Loucy (cell line): ENCODE results near the gene CCDC13.

ENCODE experiments used
- H2AFZ ChIP-seq: fragments of 200-600 bp; sonication (generic); 2 replicates; pipeline ENCODE4 v1.6.0; 2016; ENCODE audit warnings: antibody characterized with exemption, mild to moderate bottlenecking, low read length, moderate library complexity
- H3F3A ChIP-seq: fragments of 200-600 bp; 2 replicates; pipeline ENCODE4 v1.6.0; 2016; ENCODE audit warnings: antibody characterized with exemption, low read depth, mild to moderate bottlenecking
- H3K27me3 ChIP-seq: fragments of 200-600 bp; sonication (generic); 2 replicates; pipeline ENCODE4 v1.6.1; 2014; ENCODE audit warnings: low read length, mild to moderate bottlenecking; ENCODE audit not compliant: insufficient read depth, poor library complexity, severe bottlenecking
- H3K36me3 ChIP-seq: fragments of 200-600 bp; sonication (generic); 2 replicates; pipeline ENCODE4 v1.6.1; 2016; ENCODE audit warnings: low read length; ENCODE audit not compliant: insufficient read depth
- H3K4me1 ChIP-seq: fragments of 200-600 bp; sonication (generic); 2 replicates; pipeline ENCODE4 v1.5.1; 2014; ENCODE audit warnings: low read length, mild to moderate bottlenecking; ENCODE audit not compliant: insufficient read depth, poor library complexity, severe bottlenecking
- H3K4me2 ChIP-seq: fragments of 200-600 bp; sonication (generic); 2 replicates; pipeline ENCODE4 v1.6.0; 2014; ENCODE audit warnings: antibody characterized with exemption, low read length, low read depth, mild to moderate bottlenecking; ENCODE audit not compliant: poor library complexity, severe bottlenecking
- H3K4me3 ChIP-seq: fragments of 200-600 bp; sonication (generic); 2 replicates; pipeline ENCODE4 v1.5.1; 2014; ENCODE audit warnings: low read length, mild to moderate bottlenecking, mixed read lengths; ENCODE audit not compliant: poor library complexity, severe bottlenecking
- H3K79me2 ChIP-seq: fragments of 200-600 bp; sonication (generic); 2 replicates; pipeline ENCODE4 v1.6.1; 2014; ENCODE audit warnings: low read length; ENCODE audit not compliant: insufficient read depth
- H3K9ac ChIP-seq: fragments of 200-600 bp; sonication (generic); 2 replicates; pipeline ENCODE4 v1.6.0; 2014; ENCODE audit warnings: mild to moderate bottlenecking, low read depth, low read length, moderate library complexity; ENCODE audit not compliant: poor library complexity, severe bottlenecking
- H3K9me2 ChIP-seq: fragments of 200-600 bp; sonication (generic); replicated peaks from 2 replicates; pipeline ENCODE4 v1.6.1; 2016; ENCODE audit warnings: low read depth, low read length, mixed read lengths
- H3K9me3 ChIP-seq: fragments of 200-600 bp; sonication (generic); 2 replicates; pipeline ENCODE4 v1.6.1; 2014; ENCODE audit warnings: mild to moderate bottlenecking, antibody characterized with exemption, low read length, low read depth; ENCODE audit not compliant: insufficient read depth
- H4K20me1 ChIP-seq: fragments of 200-600 bp; sonication (generic); 2 replicates; pipeline ENCODE4 v1.6.0; 2014; ENCODE audit warnings: antibody characterized with exemption, low read length, mild to moderate bottlenecking; ENCODE audit not compliant: insufficient read depth, poor library complexity, severe bottlenecking
- EZH2phosphoT487 ChIP-seq: fragments of 200-600 bp; IDR thresholded peaks from 2 replicates; pipeline ENCODE4 v1.6.1; 2018; ENCODE audit warnings: antibody characterized with exemption, mild to moderate bottlenecking, moderate library complexity, borderline replicate concordance
- TF ChIP-seq, protein P1 (sequence below): fragments of 200-600 bp; sonication (generic); conservative IDR thresholded peaks from 2 replicates; pipeline ENCODE4 v1.5.1; 2014; ENCODE audit warnings: mild to moderate bottlenecking, antibody characterized with exemption, low read length

CCDC13 gene

DNA sequence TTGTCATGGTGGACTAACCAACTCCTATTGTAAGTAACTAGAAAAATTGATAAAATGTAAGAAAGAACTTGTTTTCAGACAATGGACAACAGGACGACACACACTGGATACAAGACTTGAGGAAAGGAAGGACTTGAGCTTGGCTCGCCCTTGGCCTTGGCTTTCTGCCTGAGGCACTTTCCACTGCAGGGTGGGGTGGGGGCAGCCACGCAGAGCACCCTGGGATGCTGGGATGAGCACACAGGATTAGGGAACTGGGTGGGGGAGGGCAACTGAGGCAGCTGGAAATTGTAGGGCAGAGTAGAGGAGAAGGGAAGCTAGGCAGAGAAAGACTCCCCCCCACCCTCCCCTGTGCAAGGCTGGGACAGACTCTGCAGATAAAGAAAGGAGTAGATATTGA is 45.0 kb downstream of the CCDC13 start:
- TF ChIP-seq, protein P1, sequence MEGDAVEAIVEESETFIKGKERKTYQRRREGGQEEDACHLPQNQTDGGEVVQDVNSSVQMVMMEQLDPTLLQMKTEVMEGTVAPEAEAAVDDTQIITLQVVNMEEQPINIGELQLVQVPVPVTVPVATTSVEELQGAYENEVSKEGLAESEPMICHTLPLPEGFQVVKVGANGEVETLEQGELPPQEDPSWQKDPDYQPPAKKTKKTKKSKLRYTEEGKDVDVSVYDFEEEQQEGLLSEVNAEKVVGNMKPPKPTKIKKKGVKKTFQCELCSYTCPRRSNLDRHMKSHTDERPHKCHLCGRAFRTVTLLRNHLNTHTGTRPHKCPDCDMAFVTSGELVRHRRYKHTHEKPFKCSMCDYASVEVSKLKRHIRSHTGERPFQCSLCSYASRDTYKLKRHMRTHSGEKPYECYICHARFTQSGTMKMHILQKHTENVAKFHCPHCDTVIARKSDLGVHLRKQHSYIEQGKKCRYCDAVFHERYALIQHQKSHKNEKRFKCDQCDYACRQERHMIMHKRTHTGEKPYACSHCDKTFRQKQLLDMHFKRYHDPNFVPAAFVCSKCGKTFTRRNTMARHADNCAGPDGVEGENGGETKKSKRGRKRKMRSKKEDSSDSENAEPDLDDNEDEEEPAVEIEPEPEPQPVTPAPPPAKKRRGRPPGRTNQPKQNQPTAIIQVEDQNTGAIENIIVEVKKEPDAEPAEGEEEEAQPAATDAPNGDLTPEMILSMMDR = no peak
- TF ChIP-seq EZH2phosphoT487 = no peak

GRCh38 chr3:42725454-42725853 is 47.6 kb downstream of the CCDC13 start:
- Histone ChIP-seq H4K20me1 (no peaks in the 10 kb centered on the region), H2AFZ (no peak overlapping the region), H3K4me3 (no peak overlapping the region), H3F3A (no peaks in the 10 kb centered on the region), H3K9ac (no peak overlapping the region), H3K4me1 (no peaks in the 10 kb centered on the region), H3K36me3 (no peaks in the 10 kb centered on the region), H3K79me2 (no peaks in the 10 kb centered on the region), H3K9me3 (no peaks in the 10 kb centered on the region), H3K27me3 (no peaks in the 10 kb centered on the region), H3K9me2 (no peaks in the 10 kb centered on the region), H3K4me2 (no peak overlapping the region)
- no peak for TF ChIP-seq EZH2phosphoT487
- TF ChIP-seq, protein P1 = no peak

More for the DNA sequence above, 45.0 kb downstream of the CCDC13 start:
- no peaks in the 10 kb centered on the region for H4K20me1 ChIP-seq
- H3F3A ChIP-seq = no peaks in the 10 kb centered on the region
- H3K9ac ChIP-seq = no peak overlapping the region
- H3K9me2 ChIP-seq = no peaks in the 10 kb centered on the region
- H3K79me2 ChIP-seq = no peaks in the 10 kb centered on the region
- no peak overlapping the region for H3K4me3 ChIP-seq
- H3K36me3 ChIP-seq = no peaks in the 10 kb centered on the region
- H3K27me3 ChIP-seq = no peaks in the 10 kb centered on the region
- no peaks in the 10 kb centered on the region for H3K4me1 ChIP-seq
- H3K9me3 ChIP-seq = no peaks in the 10 kb centered on the region
- no peak overlapping the region for H2AFZ ChIP-seq
- H3K4me2 ChIP-seq = no peak overlapping the region

GRCh38 chr3:42723219-42723618 is 49.8 kb downstream of the CCDC13 start:
- Histone ChIP-seq H3K9me2 (no peaks in the 10 kb centered on the region), H3K9me3 (no peaks in the 10 kb centered on the region), H3K4me1 (no peaks in the 10 kb centered on the region), H3K27me3 (no peaks in the 10 kb centered on the region), H3K4me3 (no peak overlapping the region), H2AFZ (no peak overlapping the region), H3K4me2 (no peak overlapping the region), H3F3A (no peaks in the 10 kb centered on the region), H3K36me3 (no peaks in the 10 kb centered on the region), H3K9ac (no peak overlapping the region), H4K20me1 (no peaks in the 10 kb centered on the region), H3K79me2 (no peaks in the 10 kb centered on the region)
- TF ChIP-seq, protein P1 = no peak
- no peak for TF ChIP-seq EZH2phosphoT487
